HEK293T (cell line): ENCODE data around the gene MAP9.

Experiments
- CTCF ChIA-PET: fragments of 350-600 bp; formaldehyde crosslinking; extraction: SDS; loops from one replicate; lab custom pipeline; 2021; ENCODE audit warnings: antibody characterized with exemption, inconsistent platforms; lab: Yijun Ruan, JAX
- POLR2A ChIA-PET: fragments of 350-600 bp; formaldehyde crosslinking; extraction: SDS; loops from one replicate; lab custom pipeline; 2020; ENCODE audit warnings: antibody characterized with exemption, inconsistent platforms; lab: Yijun Ruan, JAX
- DNase-seq: peaks from one replicate; pipeline ENCODE4 v3.0.0; 2012; ENCODE audit warnings: mixed read lengths; ENCODE audit errors: extremely low spot score
- ARNT ChIP-seq: fragments of 450-650 bp; IDR thresholded peaks from 2 replicates; pipeline ENCODE4 v1.6.1; 2017; ENCODE audit warnings: mild to moderate bottlenecking
- BHLHE40 ChIP-seq: fragments of 450-650 bp; IDR thresholded peaks from 2 replicates; pipeline ENCODE4 v1.6.1; 2016; ENCODE audit warnings: mild to moderate bottlenecking, moderate library complexity, borderline replicate concordance
- CTBP1 ChIP-seq: fragments of 450-650 bp; IDR thresholded peaks from 2 replicates; pipeline ENCODE4 v1.6.1; 2016; ENCODE audit warnings: borderline replicate concordance
- ELF4 ChIP-seq: fragments of 450-650 bp; IDR thresholded peaks from 2 replicates; pipeline ENCODE4 v1.6.1; 2017; ENCODE audit warnings: antibody characterized with exemption
- FOXA1 ChIP-seq: fragments of 450-650 bp; IDR thresholded peaks from 2 replicates; pipeline ENCODE4 v1.6.1; 2016; ENCODE audit warnings: mild to moderate bottlenecking
- FOXK2 ChIP-seq: fragments of 450-650 bp; IDR thresholded peaks from 2 replicates; pipeline ENCODE4 v1.6.1; 2016; ENCODE audit warnings: mild to moderate bottlenecking
- FOXM1 ChIP-seq: fragments of 450-650 bp; IDR thresholded peaks from 2 replicates; pipeline ENCODE4 v1.6.1; 2017; ENCODE audit warnings: mild to moderate bottlenecking, borderline replicate concordance
- HDGF ChIP-seq: fragments of 450-650 bp; IDR thresholded peaks from 2 replicates; pipeline ENCODE4 v1.6.1; 2017; ENCODE audit warnings: antibody characterized with exemption, borderline replicate concordance
- L3MBTL2 ChIP-seq: fragments of 450-650 bp; conservative IDR thresholded peaks from 2 replicates; pipeline ENCODE4 v1.6.1; 2016; ENCODE audit warnings: mild to moderate bottlenecking
- LEF1 ChIP-seq: fragments of 450-650 bp; IDR thresholded peaks from 2 replicates; pipeline ENCODE4 v1.6.1; 2017; ENCODE audit warnings: mild to moderate bottlenecking, borderline replicate concordance
- NFRKB ChIP-seq: fragments of 450-650 bp; IDR thresholded peaks from 2 replicates; pipeline ENCODE4 v1.6.1; 2016; ENCODE audit warnings: mild to moderate bottlenecking, moderate library complexity
- PKNOX1 ChIP-seq: fragments of 450-650 bp; IDR thresholded peaks from 2 replicates; pipeline ENCODE4 v1.6.1; 2016
- SP1 ChIP-seq: fragments of 450-650 bp; IDR thresholded peaks from 2 replicates; pipeline ENCODE4 v1.6.1; 2017
- SUZ12 ChIP-seq: fragments of 450-650 bp; IDR thresholded peaks from 2 replicates; pipeline ENCODE4 v1.6.1; 2016; ENCODE audit warnings: mild to moderate bottlenecking
- TARDBP ChIP-seq: fragments of 450-650 bp; IDR thresholded peaks from 2 replicates; pipeline ENCODE4 v1.6.1; 2016
- ZNF384 ChIP-seq: fragments of 450-650 bp; IDR thresholded peaks from 2 replicates; pipeline ENCODE4 v1.6.1; 2016

MAP9 gene

DNA sequence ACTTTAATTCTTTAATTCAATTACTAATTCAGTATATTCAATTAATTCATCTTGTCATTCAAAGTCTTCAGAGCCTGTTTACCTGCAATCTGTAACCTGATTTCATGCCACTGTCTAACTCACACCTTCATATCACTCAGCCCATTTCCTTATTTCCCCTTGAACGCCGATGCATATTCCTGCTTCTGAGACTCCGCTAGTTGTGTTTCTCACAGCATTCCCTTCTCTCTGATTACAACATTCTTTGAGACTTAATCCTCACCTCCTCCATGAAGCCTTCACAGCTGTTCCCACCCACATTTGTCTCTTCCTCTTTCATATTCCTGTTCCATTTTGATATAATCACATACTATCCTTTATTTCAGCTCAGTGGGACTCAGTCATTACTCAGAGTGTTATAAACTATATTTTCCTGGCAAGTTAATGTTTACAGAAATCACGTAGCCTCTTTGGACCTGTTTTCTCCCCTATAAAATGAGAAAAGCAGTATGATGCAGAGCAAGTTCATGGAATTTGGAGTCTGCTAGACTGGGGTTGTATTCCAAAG lies 69.0 kb downstream of the MAP9 start:
- ChIA-PET CTCF (no interaction called here), POLR2A (no interaction called here)

GRCh38 chr4:155305619-155306018 lies 71.1 kb downstream of the MAP9 start:
- ChIA-PET POLR2A (no interaction called here), CTCF (no interaction called here)
- no peak for DNase-seq
- TF ChIP-seq BHLHE40 (no peak), LEF1 (no peak), TARDBP (no peak), ZNF384 (no peak), L3MBTL2 (no peak), HDGF (no peak)

More for the DNA sequence above, 69.0 kb downstream of the MAP9 start:
- TF ChIP-seq FOXA1, result no peak
- TF ChIP-seq SUZ12, result no peak
- TF ChIP-seq SP1, result no peak
- TF ChIP-seq FOXM1, result no peak
- no peak for TF ChIP-seq ELF4
- TF ChIP-seq CTBP1, result no peak
- no peak for TF ChIP-seq BHLHE40
- no peak for TF ChIP-seq ZNF384
- no peak for TF ChIP-seq HDGF
- no peak for TF ChIP-seq FOXK2
- TF ChIP-seq NFRKB, result no peak
- TF ChIP-seq LEF1, result no peak
- no peak for TF ChIP-seq ARNT
- TF ChIP-seq L3MBTL2, result no peak
- TF ChIP-seq PKNOX1, result no peak
- no peak for TF ChIP-seq TARDBP
- no peak for DNase-seq

DNA sequence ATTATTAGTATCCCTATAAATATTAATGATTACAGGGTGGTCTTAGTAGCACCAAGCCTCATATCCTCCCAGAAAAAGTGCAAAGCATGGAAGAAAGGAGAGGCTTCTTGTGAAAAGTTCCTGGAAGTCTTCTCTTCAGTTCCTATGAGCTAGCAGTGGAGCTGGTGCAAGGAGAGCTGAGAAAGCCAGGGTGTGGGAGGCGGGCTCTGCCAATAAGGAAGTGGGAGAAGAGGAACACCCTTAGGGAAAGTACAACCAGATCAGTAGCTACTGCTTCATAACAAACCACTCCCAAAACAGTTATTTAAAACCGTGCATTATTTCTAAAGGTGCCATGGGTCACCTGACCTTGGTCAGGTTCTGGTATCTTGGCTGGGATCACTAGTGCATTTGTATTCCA lies 72.4 kb downstream of the MAP9 start:
- no peak for DNase-seq
- ChIA-PET POLR2A (no interaction called here), CTCF (no interaction called here)
- no peak for TF ChIP-seq SP1
- TF ChIP-seq FOXM1, result no peak

DNA sequence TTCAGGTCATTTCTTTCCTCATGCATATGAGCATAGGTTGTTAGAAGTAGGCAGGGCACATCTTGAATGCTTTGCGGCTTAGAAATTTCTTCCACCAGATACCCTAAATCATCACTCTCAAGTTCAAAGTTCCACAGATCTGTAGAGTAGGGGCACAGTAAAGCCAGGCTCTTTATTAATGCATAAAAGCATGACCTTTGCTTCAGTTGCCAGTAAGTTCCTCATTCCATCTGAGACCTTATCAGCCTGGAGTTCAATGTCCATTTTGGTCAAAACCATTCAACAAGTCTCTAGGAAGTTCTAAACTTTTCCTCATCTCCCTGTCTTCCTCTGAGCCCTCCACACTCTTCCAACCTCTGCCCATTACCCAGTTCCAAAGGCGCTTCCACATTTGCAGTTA lies 77.7 kb downstream of the MAP9 start:
- CTCF ChIA-PET, result no interaction called here
- DNase-seq, result no peak
- POLR2A ChIA-PET, result no interaction called here
- no peak for TF ChIP-seq PKNOX1
- TF ChIP-seq ZNF384, result no peak
- TF ChIP-seq NFRKB, result no peak
- no peak for TF ChIP-seq L3MBTL2
